ENCODE data around the gene ASGR1.

Gene ASGR1

GRCh38 chr17:7179317-7180254 is at the start of gene ASGR1:
TSS of gene ASGR1 (minus strand) at chr17:7179370. CDS start at chr17:7178563, 807 bp downstream.
- DNase-seq (ENCODE audit: low spot score): no peak

- DNase-seq (ENCODE audit: low spot score): no peak
These were observed 49.8 kb upstream of the ASGR1 start for GRCh38 chr17:7228920-7229319.

- DNase-seq (ENCODE audit: low spot score): no peak
These were observed 47.8 kb upstream of the ASGR1 start for GRCh38 chr17:7226721-7227710.

- no peak for DNase-seq (ENCODE audit: low spot score)
These were observed 46.7 kb upstream of the ASGR1 start for GRCh38 chr17:7225711-7226331.

- no peak for DNase-seq (ENCODE audit: low spot score)
These were observed 45.5 kb upstream of the ASGR1 start for GRCh38 chr17:7224661-7225111.

GRCh38 chr17:7224110-7224509 is 44.9 kb upstream of the ASGR1 start:
- DNase-seq (ENCODE audit: low spot score): no peak

- DNase-seq (ENCODE audit: low spot score): no peak
These were observed 44.2 kb upstream of the ASGR1 start for GRCh38 chr17:7223375-7223774.

- DNase-seq (ENCODE audit: low spot score): no peak
These were observed 43.8 kb upstream of the ASGR1 start for GRCh38 chr17:7222972-7223292.

- DNase-seq (ENCODE audit: low spot score): no peak
These were observed 43.2 kb upstream of the ASGR1 start for GRCh38 chr17:7222093-7222971.

- no peak for DNase-seq (ENCODE audit: low spot score)
These were observed 42.3 kb upstream of the ASGR1 start for GRCh38 chr17:7221278-7222092.

GRCh38 chr17:7220593-7221277 is 41.6 kb upstream of the ASGR1 start:
- no peak for DNase-seq (ENCODE audit: low spot score)

- peak; percentile 78 for DNase-seq (ENCODE audit: low spot score)
These were observed 40.8 kb upstream of the ASGR1 start, which contains the start of the genes ACADVL and DLG4 for GRCh38 chr17:7219812-7220592. TSS of gene ACADVL (plus strand) at chr17:7219938. CDS start at chr17:7219985, 47 bp downstream. TSS of gene DLG4 (minus strand) at chr17:7219836.

GRCh38 chr17:7219229-7219811 is 40.1 kb upstream of the ASGR1 start:
- DNase-seq (ENCODE audit: low spot score): no peak

GRCh38 chr17:7218758-7219157 is 39.6 kb upstream of the ASGR1 start:
- DNase-seq (ENCODE audit: low spot score): no peak

- no peak for DNase-seq (ENCODE audit: low spot score)
These were observed 39.0 kb upstream of the ASGR1 start for GRCh38 chr17:7218166-7218565.

GRCh38 chr17:7217113-7217987 is 38.2 kb upstream of the ASGR1 start:
- DNase-seq (ENCODE audit: low spot score): no peak

Measured in HuH-7 (cell line).